Measurements from ENCODE around the gene STX8.

Gene STX8

DNA sequence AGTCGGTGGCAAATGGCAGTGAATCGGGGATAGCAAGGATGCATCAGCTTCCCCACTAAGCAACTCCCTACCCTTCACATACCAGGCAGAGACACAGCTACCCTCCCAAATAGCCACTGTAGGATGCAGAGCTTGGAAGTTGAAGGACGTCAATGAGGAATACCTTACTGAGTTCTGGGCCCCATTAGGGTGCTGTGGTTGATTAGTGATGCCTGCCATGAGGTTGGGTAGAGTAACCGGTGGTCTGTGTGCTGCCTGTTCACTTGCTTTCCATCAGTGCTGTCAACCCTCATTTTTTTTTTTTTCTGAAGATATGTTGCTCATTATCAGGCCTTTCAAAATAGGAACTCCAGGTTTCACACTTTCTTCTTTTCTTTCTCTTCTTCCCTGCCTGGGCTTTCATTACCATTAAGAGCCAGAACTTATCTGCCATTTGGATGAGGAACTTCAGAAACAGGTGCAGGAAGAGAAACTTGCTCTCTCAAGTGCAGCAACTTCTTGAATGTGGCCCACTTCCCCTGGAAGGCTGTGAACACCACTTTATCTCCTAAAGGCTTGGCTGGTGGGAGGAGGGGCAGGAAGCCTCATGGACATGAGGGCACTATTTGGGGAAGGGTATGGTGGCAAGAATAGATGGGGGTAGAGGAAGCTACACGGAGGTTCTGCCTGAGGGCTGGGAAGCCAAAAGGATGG, 370.8 kb downstream of the STX8 start:
- Histone ChIP-seq H3K27me3 (no peaks in the 10 kb centered on the region), H3K9me3 (no peaks in the 10 kb centered on the region), H3K36me3 (no peaks in the 10 kb centered on the region), H3K4me3 (ENCODE audit: low read depth, low read length) (no peak overlapping the region), H3K4me1 (no peaks in the 10 kb centered on the region)
- no peak for DNase-seq
- TF ChIP-seq, protein P1, sequence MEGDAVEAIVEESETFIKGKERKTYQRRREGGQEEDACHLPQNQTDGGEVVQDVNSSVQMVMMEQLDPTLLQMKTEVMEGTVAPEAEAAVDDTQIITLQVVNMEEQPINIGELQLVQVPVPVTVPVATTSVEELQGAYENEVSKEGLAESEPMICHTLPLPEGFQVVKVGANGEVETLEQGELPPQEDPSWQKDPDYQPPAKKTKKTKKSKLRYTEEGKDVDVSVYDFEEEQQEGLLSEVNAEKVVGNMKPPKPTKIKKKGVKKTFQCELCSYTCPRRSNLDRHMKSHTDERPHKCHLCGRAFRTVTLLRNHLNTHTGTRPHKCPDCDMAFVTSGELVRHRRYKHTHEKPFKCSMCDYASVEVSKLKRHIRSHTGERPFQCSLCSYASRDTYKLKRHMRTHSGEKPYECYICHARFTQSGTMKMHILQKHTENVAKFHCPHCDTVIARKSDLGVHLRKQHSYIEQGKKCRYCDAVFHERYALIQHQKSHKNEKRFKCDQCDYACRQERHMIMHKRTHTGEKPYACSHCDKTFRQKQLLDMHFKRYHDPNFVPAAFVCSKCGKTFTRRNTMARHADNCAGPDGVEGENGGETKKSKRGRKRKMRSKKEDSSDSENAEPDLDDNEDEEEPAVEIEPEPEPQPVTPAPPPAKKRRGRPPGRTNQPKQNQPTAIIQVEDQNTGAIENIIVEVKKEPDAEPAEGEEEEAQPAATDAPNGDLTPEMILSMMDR (IDR thresholded peaks at IDR 0.05; ENCODE audit: low read depth, low read length), result no peak

DNA sequence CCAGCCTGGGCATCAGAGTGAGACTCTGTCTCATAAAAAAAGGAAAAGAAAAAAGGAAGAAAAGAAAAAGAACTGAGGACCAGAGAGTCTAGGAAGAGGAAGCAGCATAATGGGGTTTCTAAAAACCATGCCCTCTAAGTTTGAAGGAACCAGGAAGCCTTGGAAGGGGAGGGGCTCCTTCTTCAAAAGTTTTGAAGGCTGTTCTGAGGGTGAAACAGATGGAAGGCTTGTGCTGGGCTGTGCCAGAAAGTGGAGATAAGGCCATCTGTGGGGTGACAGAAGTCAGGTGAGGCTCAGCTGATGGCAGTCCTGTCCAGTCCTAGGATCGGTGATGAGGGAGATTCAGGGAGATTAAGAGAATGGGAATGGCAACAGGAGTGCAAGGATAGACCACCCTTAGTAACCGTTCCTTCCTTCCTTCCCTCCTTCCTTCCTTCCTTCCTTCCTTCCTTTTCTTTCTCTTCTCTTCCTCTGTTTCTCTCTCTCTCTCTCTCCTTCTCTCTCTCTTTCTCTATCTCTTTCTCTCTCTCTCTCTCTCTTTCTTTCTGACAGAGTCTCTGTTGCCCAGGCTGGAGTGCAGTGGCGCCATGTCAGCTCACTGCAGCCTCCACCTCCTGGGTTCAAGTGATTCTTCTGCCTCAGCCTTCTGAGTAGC, 371.7 kb downstream of the STX8 start:
- H3K9me3 ChIP-seq, result no peaks in the 10 kb centered on the region
- H3K36me3 ChIP-seq, result no peaks in the 10 kb centered on the region
- DNase-seq, result no peak
- TF ChIP-seq, protein P1 (IDR thresholded peaks at IDR 0.05; ENCODE audit: low read depth, low read length), result no peak
- H3K27me3 ChIP-seq, result no peaks in the 10 kb centered on the region
- H3K4me1 ChIP-seq, result no peaks in the 10 kb centered on the region
- H3K4me3 ChIP-seq (ENCODE audit: low read depth, low read length), result no peak overlapping the region

DNA sequence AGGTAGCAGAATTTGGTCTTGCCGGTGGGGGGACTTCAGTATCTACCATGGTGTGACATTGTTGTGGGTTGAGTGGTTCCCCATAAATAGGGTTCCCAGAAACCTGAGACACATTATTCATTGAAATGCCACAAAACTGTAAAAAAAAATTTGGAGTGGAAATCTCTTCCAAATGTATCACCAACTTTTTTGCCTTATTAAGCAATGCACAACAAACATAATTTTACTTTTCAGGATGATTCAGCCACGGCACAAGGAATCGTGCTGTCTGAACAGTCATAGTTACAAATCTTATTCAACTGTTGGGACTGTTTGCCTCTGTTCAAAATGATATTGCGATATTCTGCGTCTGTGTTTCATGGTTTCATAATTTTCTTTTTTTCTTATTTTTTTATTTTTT, 373.1 kb downstream of the STX8 start:
- H3K36me3 ChIP-seq, result no peaks in the 10 kb centered on the region

DNA sequence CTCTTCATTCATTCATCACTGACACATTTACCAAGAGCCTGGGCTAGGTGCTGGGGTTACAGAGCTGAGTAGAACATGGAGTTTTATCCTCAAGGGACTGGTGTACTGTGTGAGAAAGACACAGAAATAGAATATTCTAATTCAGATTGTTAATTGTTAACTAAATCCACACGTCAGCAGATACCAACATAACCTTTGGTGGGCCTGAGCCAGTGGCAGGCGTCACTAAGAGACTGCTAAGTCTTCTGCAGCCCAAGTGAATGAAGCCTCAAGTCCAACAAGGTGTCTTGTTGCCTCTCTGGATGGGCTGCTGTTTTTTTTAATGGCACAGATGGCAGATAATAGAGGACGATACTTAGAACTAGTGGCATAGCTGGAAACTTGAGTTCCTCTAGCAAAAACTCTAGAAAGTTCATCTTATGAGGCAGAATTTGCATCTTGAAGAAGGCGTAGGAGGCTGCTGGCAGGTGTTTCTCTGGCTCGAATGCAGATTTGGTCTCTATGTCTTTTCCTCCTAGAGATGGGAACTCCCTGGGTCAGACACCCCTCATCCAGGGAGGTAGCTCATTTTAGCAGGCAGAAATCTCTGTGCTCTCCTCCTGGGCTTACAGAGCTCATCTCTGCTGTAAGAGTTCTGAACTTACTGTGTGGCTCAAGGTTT, 374.8 kb downstream of the STX8 start:
- no peaks in the 10 kb centered on the region for H3K27me3 ChIP-seq
- DNase-seq, result no peak
- H3K36me3 ChIP-seq, result no peaks in the 10 kb centered on the region
- H3K9me3 ChIP-seq, result no peaks in the 10 kb centered on the region
- no peaks in the 10 kb centered on the region for H3K4me1 ChIP-seq
- TF ChIP-seq, protein P1 (IDR thresholded peaks at IDR 0.05; ENCODE audit: low read depth, low read length), result no peak
- no peak overlapping the region for H3K4me3 ChIP-seq (ENCODE audit: low read depth, low read length)

More for the DNA sequence above, 373.1 kb downstream of the STX8 start:
- TF ChIP-seq, protein P1 (IDR thresholded peaks at IDR 0.05; ENCODE audit: low read depth, low read length), result no peak
- DNase-seq, result no peak
- H3K27me3 ChIP-seq, result no peaks in the 10 kb centered on the region
- no peaks in the 10 kb centered on the region for H3K4me1 ChIP-seq
- H3K4me3 ChIP-seq (ENCODE audit: low read depth, low read length), result no peak overlapping the region
- no peaks in the 10 kb centered on the region for H3K9me3 ChIP-seq
